ENCODE results near the gene TAS2R8.

GRCh38 chr12:10842862-10843261 is 35.8 kb upstream of the TAS2R8 start:
- no peak for TF ChIP-seq CTCF (IDR thresholded peaks at IDR 0.05; ENCODE audit: low read depth, low read length)
- TF ChIP-seq POLR2A (IDR thresholded peaks at IDR 0.05; ENCODE audit: extremely low read depth, insufficient read length), result no peak

All from NB4 (cell line).